PFSK-1 (cell line): Measurements from ENCODE around the gene CUEDC1.

ENCODE experiments used
- FOXP2 ChIP-seq: optimal IDR thresholded peaks from 2 replicates; pipeline ENCODE3; 2011; ENCODE audit warnings: borderline replicate concordance, control low read depth, inconsistent platforms; ENCODE audit not compliant: insufficient read depth; ENCODE audit errors: extremely low read length, extremely low read depth
- POLR2AphosphoS5 ChIP-seq: IDR thresholded peaks from 2 replicates; pipeline ENCODE4 v1.6.1; 2012; ENCODE audit warnings: low read depth, mild to moderate bottlenecking, control low read depth, low read length, moderate library complexity
- SIN3A ChIP-seq: IDR thresholded peaks from 2 replicates; pipeline ENCODE4 v1.6.1; 2012; ENCODE audit warnings: mild to moderate bottlenecking, low read length, moderate library complexity, borderline replicate concordance; ENCODE audit not compliant: insufficient read depth
- TAF1 ChIP-seq: IDR thresholded peaks from 2 replicates; pipeline ENCODE4 v1.6.1; 2012; ENCODE audit warnings: low read length, control low read depth, borderline replicate concordance; ENCODE audit not compliant: insufficient read depth
- TF ChIP-seq, protein P1 (sequence below), 2 experiments: IDR thresholded peaks; 2 replicates each; pipeline versions ENCODE4 v1.6.1 to v1.8.0; 2011 to 2012; ENCODE audit warnings: low read depth in 2 of 2, low read length in 2 of 2, control low read depth in 1 of 2, inconsistent platforms in 1 of 2, mild to moderate bottlenecking in 1 of 2, moderate library complexity in 1 of 2; ENCODE audit not compliant: insufficient read depth in 1 of 2

CUEDC1 gene

DNA sequence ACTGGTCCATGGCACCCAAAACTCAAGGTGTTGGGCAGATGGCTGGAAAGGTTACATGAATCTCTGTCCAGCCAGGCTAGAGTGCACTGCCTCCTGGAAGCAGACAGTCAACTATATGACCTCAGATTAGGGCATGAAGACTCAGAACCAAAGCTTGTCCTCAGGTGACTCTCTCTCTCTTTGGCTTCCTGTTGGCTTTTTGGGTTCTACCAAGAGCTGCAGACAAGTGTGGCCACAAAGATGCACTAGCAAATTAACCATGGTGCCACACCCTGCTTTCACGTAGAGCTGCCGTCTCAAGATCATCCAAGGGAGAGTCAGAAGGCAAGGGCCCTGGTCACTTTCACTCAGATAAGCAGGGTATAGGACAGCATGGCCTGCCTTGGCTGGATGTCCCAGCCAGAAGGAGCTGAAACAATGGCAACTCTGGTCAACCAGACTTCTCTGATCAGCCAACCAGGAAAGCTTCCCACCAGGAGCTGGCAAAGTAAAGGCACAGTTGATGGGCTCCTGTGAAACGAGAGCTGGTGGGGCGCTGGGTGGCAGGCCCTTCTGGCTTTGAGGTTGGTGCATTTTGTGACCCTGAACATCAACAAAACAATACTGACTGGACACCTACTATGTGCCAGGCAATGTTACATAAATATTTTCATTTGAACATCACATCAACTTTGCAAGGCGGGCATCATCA lies 31.9 kb downstream of the CUEDC1 start:
- TF ChIP-seq, protein P1, sequence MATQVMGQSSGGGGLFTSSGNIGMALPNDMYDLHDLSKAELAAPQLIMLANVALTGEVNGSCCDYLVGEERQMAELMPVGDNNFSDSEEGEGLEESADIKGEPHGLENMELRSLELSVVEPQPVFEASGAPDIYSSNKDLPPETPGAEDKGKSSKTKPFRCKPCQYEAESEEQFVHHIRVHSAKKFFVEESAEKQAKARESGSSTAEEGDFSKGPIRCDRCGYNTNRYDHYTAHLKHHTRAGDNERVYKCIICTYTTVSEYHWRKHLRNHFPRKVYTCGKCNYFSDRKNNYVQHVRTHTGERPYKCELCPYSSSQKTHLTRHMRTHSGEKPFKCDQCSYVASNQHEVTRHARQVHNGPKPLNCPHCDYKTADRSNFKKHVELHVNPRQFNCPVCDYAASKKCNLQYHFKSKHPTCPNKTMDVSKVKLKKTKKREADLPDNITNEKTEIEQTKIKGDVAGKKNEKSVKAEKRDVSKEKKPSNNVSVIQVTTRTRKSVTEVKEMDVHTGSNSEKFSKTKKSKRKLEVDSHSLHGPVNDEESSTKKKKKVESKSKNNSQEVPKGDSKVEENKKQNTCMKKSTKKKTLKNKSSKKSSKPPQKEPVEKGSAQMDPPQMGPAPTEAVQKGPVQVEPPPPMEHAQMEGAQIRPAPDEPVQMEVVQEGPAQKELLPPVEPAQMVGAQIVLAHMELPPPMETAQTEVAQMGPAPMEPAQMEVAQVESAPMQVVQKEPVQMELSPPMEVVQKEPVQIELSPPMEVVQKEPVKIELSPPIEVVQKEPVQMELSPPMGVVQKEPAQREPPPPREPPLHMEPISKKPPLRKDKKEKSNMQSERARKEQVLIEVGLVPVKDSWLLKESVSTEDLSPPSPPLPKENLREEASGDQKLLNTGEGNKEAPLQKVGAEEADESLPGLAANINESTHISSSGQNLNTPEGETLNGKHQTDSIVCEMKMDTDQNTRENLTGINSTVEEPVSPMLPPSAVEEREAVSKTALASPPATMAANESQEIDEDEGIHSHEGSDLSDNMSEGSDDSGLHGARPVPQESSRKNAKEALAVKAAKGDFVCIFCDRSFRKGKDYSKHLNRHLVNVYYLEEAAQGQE (IDR thresholded peaks at IDR 0.05; ENCODE audit: insufficient read depth in 1 of 2, low read depth in 2 of 2, low read length in 2 of 2), result no peak
- TF ChIP-seq POLR2AphosphoS5, result no peak
- no peak for TF ChIP-seq SIN3A
- no peak for TF ChIP-seq FOXP2
- no peak for TF ChIP-seq TAF1

DNA sequence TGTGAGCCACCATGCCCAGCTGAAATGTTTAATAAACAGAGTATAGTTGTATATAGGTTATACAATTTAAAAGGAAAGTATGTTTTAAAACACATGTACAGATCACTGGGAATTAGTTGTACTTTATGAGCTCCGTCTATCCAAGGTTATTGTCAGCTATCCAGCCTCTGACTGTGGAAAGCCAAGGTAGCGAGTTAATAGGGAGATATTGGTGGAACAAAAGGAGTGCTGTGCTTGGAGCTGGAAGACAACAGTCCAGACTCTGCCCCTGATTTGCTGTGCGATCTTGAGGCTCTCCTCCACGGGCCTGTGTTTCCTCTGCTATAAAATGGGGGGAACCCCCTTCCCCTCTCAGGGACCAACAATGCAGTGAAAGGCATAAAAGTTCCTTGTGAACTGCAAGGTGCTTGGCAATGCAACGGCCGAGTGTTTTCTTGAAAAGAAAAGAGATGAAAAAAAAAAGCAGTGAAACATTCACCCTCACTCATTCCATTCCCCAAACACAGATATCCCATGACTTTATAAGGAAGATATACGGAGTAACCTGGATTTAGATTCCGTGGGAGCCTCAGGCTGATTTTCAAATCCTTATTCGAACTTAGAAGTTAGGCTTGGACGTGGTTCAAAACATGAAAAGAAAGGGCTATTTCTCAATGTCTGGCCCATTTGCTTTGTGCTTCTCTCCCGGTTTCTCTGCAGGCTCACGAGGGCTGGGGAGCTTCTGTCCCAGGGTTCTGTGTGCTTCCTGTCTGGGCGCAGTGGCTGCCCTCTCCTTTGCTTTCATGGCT lies 34.1 kb downstream of the CUEDC1 start:
- TF ChIP-seq POLR2AphosphoS5, result no peak

DNA sequence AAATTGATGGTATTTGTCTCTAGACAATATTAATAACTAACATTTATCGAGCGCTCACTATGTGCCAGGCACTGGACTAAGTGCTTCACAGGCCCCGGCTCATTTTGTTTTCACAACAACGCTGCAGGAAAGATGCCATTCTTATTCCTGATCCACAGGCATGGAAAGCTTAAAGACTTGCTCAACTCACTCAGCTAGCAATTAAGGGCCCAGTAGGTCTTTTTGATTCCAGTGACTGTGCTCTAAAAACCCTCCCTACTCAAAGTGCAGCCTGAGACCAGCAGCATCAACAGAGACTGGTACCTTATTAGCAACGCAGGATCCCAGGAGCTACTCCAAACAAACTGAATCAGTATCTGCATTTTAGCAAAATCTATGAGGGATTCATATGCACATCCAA lies 35.3 kb downstream of the CUEDC1 start:
- TF ChIP-seq SIN3A, result no peak
- no peak for TF ChIP-seq TAF1
- TF ChIP-seq, protein P1 (IDR thresholded peaks at IDR 0.05; ENCODE audit: insufficient read depth in 1 of 2, low read depth in 2 of 2, low read length in 2 of 2), result no peak
- TF ChIP-seq FOXP2, result no peak
- TF ChIP-seq POLR2AphosphoS5, result no peak

DNA sequence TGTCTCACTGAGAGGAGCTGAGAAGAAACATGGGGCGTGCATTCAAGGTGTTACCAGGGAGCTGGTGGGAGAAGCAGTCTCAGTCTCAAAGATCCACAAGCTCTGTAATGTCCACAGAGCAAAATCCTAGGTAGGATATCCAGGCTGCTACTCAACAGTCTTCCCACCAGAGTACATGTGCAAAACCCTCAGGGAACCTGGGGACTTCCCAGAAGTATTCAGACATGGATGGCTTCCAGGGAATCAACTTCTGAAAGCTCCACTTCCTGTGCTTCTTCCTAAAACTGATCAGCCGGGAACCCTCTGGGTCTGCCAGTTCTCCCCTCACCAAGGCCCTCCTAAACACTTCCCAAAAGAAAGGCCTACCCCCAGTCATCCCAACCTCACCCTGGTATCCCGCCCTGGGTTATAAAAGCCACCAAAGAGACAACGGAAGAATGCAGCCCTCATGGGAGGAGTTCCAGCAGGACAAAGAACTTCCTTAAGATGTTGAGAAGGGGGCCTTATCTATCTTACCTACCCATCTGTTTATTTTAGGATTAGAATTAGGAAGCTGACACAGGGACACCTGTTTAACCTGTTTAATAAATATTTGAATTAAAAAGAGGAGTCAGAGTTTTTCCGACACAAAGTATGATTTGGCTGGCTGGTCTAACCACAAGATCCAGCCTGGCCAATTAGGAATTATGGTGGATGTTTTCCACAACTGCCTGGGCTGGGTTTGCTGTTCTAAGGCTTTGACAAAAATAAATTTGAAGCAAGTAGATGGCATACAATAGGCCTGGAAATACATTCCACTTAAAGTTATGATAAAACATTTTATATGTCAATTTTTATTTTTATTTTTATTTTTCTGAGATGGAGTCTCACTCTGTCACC lies 37.0 kb downstream of the CUEDC1 start:
- TF ChIP-seq POLR2AphosphoS5 (no peak), TAF1 (no peak), FOXP2 (no peak), SIN3A (no peak)
- TF ChIP-seq, protein P1 (IDR thresholded peaks at IDR 0.05; ENCODE audit: insufficient read depth in 1 of 2, low read depth in 2 of 2, low read length in 2 of 2), result no peak
